Measurements from ENCODE around the gene ZNF226.
"Not testable (repeated sequence)": the region's sequence is repeated elsewhere in the genome, so short reads cannot be mapped to it uniquely, and the experiment has no call there.

- TF ChIP-seq SNAI2, ZFP3 (CRISPR knock-in tag; IDR thresholded peaks at IDR 0.05): not testable (repeated sequence)
Measured at GRCh38 chr19:44203877-44204276, 39.0 kb downstream of the ZNF226 start.
